Limb (tissue), 2 donors: Measurements from ENCODE around the gene PEF1.

Experiments used
- DNase-seq, 2 donors: peaks; one replicate each; pipeline ENCODE4 v3.0.0-alpha.2; 2016; ENCODE audit errors: extremely low spot score in 2 of 2

Gene PEF1

GRCh38 chr1:31628931-31629556 lies 15.6 kb downstream of the PEF1 start:
- no peak for DNase-seq

DNA sequence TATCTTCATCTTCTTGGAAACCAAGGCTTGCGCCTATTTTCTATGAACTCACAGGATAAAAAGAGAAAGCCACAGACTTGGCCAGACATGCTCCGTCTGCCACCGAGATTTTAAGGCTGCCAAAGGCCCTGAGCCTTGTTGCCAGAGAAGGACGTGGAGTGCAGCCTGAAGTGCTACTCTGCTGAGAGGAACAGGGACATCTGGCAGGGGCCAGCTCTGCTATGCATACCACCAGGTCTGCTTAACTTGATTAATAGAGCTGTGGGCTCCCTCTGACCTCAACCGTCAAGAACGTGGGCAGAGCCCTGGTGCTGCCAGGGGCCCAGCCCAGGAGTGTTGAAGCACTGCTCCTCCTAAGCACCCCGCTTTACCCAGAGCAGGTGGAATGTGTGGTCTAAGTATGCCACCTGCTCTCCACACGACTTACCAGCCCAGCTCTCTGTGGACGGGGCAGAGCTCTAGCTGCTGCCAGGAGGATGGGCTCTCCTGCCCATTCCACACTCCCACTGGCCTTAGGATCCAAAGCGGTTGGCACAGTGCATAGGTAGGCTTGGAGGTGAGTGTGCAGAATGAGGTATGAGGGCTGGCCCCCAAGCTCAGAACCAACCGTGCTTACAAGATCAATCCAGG lies 16.6 kb downstream of the PEF1 start:
- DNase-seq, result no peak

GRCh38 chr1:31627301-31627929 lies 17.3 kb downstream of the PEF1 start:
- no peak for DNase-seq

GRCh38 chr1:31626223-31627207 lies 18.2 kb downstream of the PEF1 start:
- DNase-seq, result no peak

- DNase-seq, result no peak
Observed at GRCh38 chr1:31625561-31626222, 19.0 kb downstream of the PEF1 start.

- DNase-seq, result peak in 1 of 2 donors; percentile 25
Observed at GRCh38 chr1:31624731-31625514, 19.8 kb downstream of the PEF1 start.

GRCh38 chr1:31624309-31624708 lies 20.4 kb downstream of the PEF1 start:
- no peak for DNase-seq

- peak in 1 of 2 donors; percentile 12 for DNase-seq
Observed at GRCh38 chr1:31623365-31623764, 21.3 kb downstream of the PEF1 start.

DNA sequence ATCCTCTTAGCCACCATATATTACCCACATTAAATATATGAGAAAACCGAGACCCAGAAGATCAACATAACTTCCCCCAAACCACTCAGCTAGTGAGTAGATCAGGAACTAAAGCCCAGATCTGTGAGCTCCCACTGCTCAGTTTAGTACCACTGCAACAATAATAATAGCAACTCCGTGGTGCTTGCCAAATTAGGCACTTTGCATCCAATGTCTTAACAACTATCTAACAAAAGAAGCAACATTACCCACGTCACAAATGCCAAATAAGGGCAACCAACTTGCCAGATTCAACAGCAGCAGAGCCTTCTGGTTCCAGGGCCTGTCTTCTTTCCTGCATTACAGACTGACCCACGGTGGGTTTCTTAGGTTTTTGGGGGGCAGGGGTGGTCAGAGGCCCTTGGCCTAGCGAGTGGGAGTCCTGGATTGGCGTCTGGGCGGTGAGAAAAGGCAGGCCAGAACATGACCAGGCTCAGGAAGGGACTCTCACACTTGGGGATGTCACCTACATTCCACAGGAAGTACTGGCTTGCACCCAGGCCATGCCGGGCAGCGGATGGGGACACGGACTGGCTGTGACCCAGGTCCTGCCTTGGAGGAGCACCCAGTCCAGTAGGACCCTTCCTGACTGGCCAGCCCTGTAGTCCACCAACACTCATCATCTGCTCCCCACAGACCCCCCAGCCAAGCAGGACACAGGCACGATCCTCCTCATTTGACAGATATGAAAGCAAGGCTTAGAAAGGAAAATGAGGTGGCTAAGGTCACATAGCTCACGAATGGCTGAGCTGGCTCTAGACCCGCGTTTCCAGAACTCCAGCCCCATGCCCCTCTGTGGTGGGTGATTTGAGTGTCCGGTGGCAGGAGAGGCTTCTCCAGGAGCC lies 22.6 kb downstream of the PEF1 start:
- DNase-seq, result peak in 1 of 2 donors; percentile 16

DNA sequence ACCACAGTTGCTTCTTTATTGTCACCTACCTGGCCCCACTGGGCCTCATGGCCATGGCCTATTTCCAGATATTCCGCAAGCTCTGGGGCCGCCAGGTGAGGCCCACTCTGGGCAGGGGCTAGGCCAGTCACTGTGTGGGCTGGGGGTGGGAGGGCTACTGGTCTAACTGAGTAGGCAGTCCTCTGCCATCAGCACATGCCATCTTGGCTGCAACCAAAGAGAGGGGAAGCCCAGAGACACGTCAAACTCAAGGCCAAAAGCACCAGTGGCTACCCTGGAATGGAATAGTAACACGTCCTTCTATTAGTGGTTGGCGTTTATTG lies 23.2 kb downstream of the PEF1 start:
- peak in 1 of 2 donors; percentile 19 for DNase-seq

- DNase-seq, result peak in 1 of 2 donors; percentile 19
Observed at GRCh38 chr1:31620631-31621497, 23.8 kb downstream of the PEF1 start.

GRCh38 chr1:31618916-31619846 lies 25.5 kb downstream of the PEF1 start:
- peak in 1 of 2 donors; percentile 23 for DNase-seq

GRCh38 chr1:31617916-31618746 lies 26.5 kb downstream of the PEF1 start:
- peak; percentile 23 to 84 for DNase-seq

- DNase-seq, result no peak
Observed at GRCh38 chr1:31617218-31617915, 27.3 kb downstream of the PEF1 start, which contains the start of gene HCRTR1. Gene HCRTR1, plus strand, starts transcription at chr1:31617689. Its CDS starts 1,504 bp downstream, at chr1:31619193.

DNA sequence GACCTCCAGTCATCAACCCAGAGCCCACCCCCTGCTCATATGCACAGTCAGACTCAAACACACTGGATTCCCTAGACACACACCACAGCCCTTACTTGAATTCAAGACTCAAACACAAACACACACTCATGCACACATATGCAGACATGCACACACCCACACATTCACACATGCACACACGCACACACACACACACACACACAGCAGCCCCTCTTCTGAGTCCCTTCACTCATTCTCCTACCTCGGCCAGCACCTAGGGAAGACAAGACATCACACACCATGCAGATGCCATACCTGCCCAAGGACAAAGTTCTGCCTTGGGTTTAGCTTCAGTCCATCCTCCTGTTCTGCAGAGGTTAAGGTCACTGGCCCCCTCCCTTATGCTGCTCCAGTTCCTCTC lies 28.7 kb downstream of the PEF1 start:
- DNase-seq, result peak in 1 of 2 donors; percentile 12

- DNase-seq, result peak in 1 of 2 donors; percentile 16
Observed at GRCh38 chr1:31615414-31615813, 29.3 kb downstream of the PEF1 start.
